ENCODE results near the gene VAMP1. TPM values are rescaled to one million over a fixed set of nuclear protein-coding genes. Genes with fewer than 3 reads are reported as not detected.

The VAMP1 gene, protein sequence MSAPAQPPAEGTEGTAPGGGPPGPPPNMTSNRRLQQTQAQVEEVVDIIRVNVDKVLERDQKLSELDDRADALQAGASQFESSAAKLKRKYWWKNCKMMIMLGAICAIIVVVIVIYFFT
- total RNA-seq, result 5.1 and 10.3 TPM in 2 replicates

DNA sequence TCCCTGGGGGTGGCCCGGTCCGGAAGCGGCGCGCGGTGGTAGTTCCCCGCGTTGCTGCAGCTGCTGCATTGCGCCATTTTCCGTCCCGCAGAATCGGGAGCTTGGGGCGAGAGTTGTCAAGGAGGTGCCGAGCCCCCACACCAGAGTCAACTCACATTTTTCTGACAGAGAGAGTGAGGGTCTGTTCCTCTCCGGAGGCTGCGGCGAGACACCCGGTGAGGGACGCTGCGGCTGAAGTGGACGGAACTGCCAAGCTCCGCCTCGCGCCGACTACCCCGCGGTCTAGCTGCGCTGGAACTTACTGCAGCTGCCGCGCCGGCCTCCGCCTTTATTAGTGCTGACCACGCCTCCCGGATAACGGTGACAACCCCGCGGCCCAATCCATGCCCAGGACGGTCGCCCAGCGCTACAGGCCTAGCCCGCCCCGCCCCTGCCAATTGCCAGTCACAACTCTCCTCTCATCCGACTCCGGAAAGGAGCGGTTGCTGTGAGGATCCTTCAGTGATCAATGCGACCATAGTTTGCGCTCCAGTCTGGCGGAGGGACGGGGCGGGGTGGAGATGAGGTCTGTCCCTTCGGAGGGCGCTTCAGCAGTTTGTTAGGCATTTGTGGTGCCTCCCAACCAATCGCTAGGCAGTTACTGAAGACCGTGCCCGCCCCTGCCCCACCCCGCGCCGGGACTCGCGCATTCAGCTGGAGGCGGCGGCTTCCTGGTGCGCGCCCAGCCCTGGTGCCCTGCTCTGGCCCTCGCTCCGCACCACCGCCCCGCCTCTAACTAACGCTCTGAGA is at the start of gene VAMP1:
Gene VAMP1, minus strand, starts transcription at position 303 of the 789 bp plus-strand sequence. Its CDS starts 146 bp downstream, at position 157.

DNA sequence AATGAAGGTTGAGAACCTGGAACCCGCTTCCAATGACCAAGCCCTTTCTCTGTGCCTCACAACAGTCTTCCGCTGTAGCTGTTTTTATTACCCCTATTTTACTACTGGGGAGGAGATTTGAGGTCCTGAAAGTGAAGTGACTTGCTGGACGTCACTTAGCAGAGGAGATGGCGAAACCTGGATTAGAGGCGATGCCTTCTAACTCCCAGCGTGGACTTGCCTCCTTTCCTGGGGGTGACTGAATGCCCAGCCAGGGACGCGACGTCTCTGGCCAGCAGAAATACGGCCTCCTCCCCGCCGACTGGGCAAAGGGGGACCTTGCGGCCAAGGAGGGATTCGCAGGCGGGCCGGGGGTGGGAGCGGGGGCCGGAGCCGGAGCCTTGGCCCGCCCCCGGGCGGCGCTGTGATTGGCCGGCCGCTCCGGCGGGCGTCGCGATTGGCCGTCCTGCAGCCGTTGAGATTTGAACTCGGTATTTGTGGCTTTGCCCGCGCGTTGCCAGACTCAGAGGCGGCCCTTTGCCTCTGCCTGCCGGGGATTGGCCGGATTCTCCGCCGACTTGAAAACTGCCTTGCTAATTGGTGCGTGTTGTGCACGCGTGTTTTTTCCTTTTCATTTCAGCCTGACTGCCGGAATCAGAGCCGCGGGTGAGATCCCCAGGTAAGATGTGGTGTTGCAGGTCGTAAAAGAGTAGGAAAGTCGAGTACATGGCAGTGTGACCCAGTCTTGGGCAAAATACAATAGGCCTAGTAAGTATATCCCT is 23.2 kb upstream of the VAMP1 start, which contains the start of gene NCAPD2:
Gene NCAPD2, plus strand, starts transcription at position 606 of the 761 bp plus-strand sequence. CDS start 997 bp downstream, outside the sequence.

DNA sequence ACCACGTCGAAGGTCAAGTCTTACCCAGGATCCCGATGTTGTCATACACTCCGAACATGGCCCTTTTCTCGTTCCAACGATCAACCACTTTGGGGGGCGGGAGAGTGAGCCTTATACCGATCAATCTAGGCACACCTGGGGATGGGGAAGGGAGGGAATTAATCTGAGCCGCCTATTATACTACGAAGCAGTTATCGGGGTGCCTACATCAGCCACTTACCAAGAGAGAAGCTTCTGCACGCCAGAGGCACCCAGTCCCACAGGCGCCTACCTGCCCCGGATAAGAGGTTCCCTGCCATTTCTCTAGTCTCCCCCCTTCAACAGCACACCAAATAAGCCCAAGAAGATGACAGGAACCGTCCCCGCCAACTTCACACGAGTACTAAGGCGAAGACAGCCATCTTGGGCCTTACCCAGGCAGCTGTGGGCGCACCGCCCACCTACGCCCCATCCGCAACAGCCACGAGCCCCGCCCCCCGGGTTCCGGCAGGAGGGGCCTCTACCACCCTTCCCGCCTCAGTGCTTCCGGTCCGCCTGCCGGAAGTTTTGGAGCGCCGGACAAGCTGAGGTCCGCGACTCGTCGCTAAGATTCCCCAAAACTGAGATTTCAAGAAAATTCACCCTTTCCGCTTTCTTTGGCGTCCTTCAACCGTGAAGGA is 22.5 kb upstream of the VAMP1 start, which contains the start of gene MRPL51:
Gene MRPL51, minus strand, starts transcription at position 425 of the 659 bp plus-strand sequence. Its CDS starts 126 bp downstream, at position 299.

DNA sequence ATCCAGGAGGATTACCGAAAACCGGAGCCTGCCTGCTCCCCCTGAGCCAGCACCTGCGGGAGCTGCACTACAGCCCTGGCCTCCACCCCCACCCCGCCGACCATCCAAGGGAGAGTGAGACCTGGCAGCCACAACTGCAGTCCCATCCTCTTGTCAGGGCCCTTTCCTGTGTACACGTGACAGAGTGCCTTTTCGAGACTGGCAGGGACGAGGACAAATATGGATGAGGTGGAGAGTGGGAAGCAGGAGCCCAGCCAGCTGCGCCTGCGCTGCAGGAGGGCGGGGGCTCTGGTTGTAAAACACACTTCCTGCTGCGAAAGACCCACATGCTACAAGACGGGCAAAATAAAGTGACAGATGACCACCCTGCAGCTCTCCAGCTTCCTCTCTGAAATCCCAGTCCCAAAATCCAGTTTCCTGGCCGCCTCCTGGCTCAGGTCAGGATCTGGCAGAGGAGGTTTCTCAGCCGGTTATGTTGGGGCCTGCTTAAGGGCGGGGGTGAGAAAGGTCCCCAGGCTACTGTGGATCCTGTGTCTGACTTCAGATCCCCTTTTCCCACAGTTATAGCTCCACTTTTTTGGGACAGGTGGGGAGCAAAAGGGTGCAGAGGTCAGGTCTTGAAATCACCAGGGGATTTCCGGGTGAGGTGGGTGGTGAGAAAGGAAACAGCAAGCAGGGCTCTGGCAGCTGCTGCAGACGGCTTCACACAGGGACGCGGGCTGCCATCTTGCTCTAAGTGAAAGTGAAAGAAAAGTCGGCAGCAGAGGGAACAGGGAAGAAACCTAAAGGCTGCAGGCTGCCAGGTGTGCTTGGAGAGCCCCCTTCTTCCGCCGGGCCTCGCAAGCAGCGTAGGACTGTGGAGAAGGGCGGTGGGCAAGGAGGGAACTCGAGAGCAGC is 18.9 kb downstream of the VAMP1 start, which contains the start of gene TAPBPL:
Gene TAPBPL, plus strand, starts transcription at position 695 of the 897 bp plus-strand sequence. CDS start 207 bp downstream, outside the sequence.

DNA sequence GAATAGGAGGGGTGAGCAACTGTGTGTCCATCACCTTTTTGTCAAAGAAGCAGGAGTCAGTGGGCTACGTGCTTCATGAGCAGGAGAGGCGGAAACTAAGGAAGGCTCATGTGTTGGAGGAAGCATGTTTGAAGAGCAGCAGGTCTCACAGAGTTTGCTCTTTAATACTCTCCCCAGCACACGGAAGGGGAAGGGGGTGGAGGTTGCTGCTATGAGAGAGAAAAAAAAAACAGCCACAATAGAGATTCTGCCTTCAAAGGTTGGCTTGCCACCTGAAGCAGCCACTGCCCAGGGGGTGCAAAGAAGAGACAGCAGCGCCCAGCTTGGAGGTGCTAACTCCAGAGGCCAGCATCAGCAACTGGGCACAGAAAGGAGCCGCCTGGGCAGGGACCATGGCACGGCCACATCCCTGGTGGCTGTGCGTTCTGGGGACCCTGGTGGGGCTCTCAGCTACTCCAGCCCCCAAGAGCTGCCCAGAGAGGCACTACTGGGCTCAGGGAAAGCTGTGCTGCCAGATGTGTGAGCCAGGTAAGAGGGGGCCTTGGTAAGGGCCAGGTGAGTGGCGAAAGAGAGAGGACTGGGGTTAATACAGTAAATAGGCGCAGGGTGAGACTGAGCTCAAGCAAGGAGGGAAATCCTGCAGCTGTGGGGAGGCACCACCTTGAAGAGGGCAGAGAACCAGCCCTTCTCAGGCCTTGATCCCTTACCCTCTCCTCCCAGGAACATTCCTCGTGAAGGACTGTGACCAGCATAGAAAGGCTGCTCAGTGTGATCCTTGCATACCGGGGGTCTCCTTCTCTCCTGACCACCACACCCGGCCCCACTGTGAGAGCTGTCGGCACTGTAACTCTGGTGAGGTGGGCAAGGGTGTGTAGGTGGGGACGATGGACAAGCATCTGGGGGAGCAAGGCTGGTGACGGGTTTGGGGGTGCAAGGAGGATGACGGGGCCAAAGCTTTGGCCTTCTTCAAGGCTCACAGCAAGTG is 25.5 kb downstream of the VAMP1 start, which contains the start of gene CD27:
Gene CD27, plus strand, starts transcription at position 252 of the 985 bp plus-strand sequence. Its CDS starts 141 bp downstream, at position 393.

Other genes with a start within 250 kb of the VAMP1 start
- 0.12 TPM in 1 of 2 replicates, not detected in the other for gene PLEKHG6, start 160.0 kb downstream of the VAMP1 start, total RNA-seq
- gene TNFRSF1A, start 128.6 kb downstream of the VAMP1 start, total RNA-seq, result 348 and 506 TPM in 2 replicates
- gene SCNN1A, start 95.1 kb downstream of the VAMP1 start, total RNA-seq, result 1.9 and 7.8 TPM in 2 replicates
- 141 and 170 TPM in 2 replicates for gene LTBR, start 86.5 kb downstream of the VAMP1 start, total RNA-seq
- gene CD27, start 25.7 kb downstream of the VAMP1 start, total RNA-seq, result not detected in 2 replicates
- gene TAPBPL, start 18.6 kb downstream of the VAMP1 start, total RNA-seq, result 15.4 and 18.6 TPM in 2 replicates
- 74.1 and 85.0 TPM in 2 replicates for gene MRPL51, start 22.6 kb upstream of the VAMP1 start, total RNA-seq
- gene NCAPD2, start 23.4 kb upstream of the VAMP1 start, total RNA-seq, result 85.5 and 166 TPM in 2 replicates
- gene GAPDH, start 63.8 kb upstream of the VAMP1 start, total RNA-seq, result 4,305 and 4,799 TPM in 2 replicates
- gene IFFO1, start 85.4 kb upstream of the VAMP1 start, total RNA-seq, result 19.7 and 21.0 TPM in 2 replicates
- 19.3 and 21.8 TPM in 2 replicates for gene NOP2, start 97.6 kb upstream of the VAMP1 start, total RNA-seq
- 125 and 162 TPM in 2 replicates for gene CHD4, start 136.7 kb upstream of the VAMP1 start, total RNA-seq
- not detected in 2 replicates for gene LPAR5, start 165.3 kb upstream of the VAMP1 start, total RNA-seq
- 0.10 and 0.31 TPM in 2 replicates for gene ACRBP, start 176.8 kb upstream of the VAMP1 start, total RNA-seq
- 39.3 TPM in 2 replicates for gene ING4, start 192.4 kb upstream of the VAMP1 start, total RNA-seq
- gene ZNF384, start 218.7 kb upstream of the VAMP1 start, total RNA-seq, result 20.0 and 20.5 TPM in 2 replicates
- not detected in 2 replicates for gene PIANP, start 230.1 kb upstream of the VAMP1 start, total RNA-seq

Measured in cardiac ventricle fibroblast (primary cell).